GM23338 (cell line): ENCODE data around the gene CAPZA1.

ENCODE experiments used
- CREB1 ChIP-seq: fragments of 250-450 bp; sonication (Bioruptor Pico); IDR thresholded peaks from 2 replicates; pipeline ENCODE4 v1.5.0; 2020; ENCODE audit warnings: low read depth, mild to moderate bottlenecking, moderate library complexity
- EZH2 ChIP-seq: fragments of 200-600 bp; sonication (generic); IDR thresholded peaks from one replicate; pipeline ENCODE4 v1.8.0; 2017; ENCODE audit warnings: antibody characterized with exemption, mild to moderate bottlenecking, low read depth; ENCODE audit not compliant: unreplicated experiment
- EZH2phosphoT487 ChIP-seq: fragments of 200-600 bp; sonication (generic); IDR thresholded peaks from one replicate; pipeline ENCODE4 v1.8.1; 2018; ENCODE audit warnings: antibody characterized with exemption; ENCODE audit not compliant: unreplicated experiment
- JUNB ChIP-seq: IDR thresholded peaks from one replicate; pipeline ENCODE4 v1.6.1; 2016; ENCODE audit warnings: antibody characterized with exemption; ENCODE audit not compliant: unreplicated experiment
- NANOG ChIP-seq: IDR thresholded peaks from 2 replicates; pipeline ENCODE4 v1.6.1; 2016; ENCODE audit warnings: antibody characterized with exemption, borderline replicate concordance
- POLR2AphosphoS5 ChIP-seq: IDR thresholded peaks from 2 replicates; pipeline ENCODE4 v1.6.1; 2016; ENCODE audit warnings: antibody characterized with exemption, low read depth
- STAT1 ChIP-seq: IDR thresholded peaks from one replicate; pipeline ENCODE4 v1.6.1; 2016; ENCODE audit warnings: antibody characterized with exemption; ENCODE audit not compliant: unreplicated experiment
- ZNF114 ChIP-seq: fragments of 250-450 bp; sonication (Bioruptor Pico); IDR thresholded peaks from 2 replicates; pipeline ENCODE4 v1.5.0; 2020; ENCODE audit warnings: mild to moderate bottlenecking, moderate library complexity
- ZNF331 ChIP-seq: fragments of 250-450 bp; sonication (Bioruptor Pico); IDR thresholded peaks from 2 replicates; pipeline ENCODE4 v1.5.0; 2020; ENCODE audit warnings: low read depth, mild to moderate bottlenecking, moderate library complexity
- TF ChIP-seq, protein P1 (sequence below), 2 experiments: fragments of 200-600 bp in 1 of 2; sonication (generic) in 1 of 2; conservative IDR thresholded peaks; 2 replicates each; pipeline versions ENCODE4 v1.5.1 to v1.6.1; 2016 to 2017; ENCODE audit warnings: antibody characterized with exemption in 2 of 2, low read depth in 2 of 2, mild to moderate bottlenecking in 2 of 2, moderate library complexity in 1 of 2
- TF ChIP-seq, protein P2 (sequence below): IDR thresholded peaks from one replicate; pipeline ENCODE4 v1.6.1; 2018; ENCODE audit warnings: antibody characterized with exemption; ENCODE audit not compliant: unreplicated experiment
- TF ChIP-seq, protein P3 (sequence below): IDR thresholded peaks from 2 replicates; pipeline ENCODE4 v1.6.1; 2016; ENCODE audit warnings: antibody characterized with exemption

DNA sequence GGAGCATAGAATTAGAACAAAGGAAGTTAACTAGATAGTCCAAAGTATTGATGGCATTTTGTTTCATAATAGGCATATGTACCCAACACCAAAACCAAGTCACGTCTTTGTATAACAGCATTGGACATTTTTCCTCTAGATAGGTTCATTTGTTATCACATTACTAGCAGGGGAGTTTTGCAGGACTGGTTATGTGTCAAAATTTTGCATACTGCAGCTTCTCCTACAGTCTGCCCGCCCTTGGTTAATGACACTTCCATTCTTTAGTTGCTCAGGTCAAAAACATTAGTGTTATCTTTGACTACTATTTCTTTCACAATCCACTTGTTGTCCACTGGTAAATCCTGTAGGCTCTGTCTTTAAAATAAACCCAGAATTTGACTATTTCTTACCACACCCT lies 8.9 kb downstream of the CAPZA1 start:
- TF ChIP-seq, protein P1, sequence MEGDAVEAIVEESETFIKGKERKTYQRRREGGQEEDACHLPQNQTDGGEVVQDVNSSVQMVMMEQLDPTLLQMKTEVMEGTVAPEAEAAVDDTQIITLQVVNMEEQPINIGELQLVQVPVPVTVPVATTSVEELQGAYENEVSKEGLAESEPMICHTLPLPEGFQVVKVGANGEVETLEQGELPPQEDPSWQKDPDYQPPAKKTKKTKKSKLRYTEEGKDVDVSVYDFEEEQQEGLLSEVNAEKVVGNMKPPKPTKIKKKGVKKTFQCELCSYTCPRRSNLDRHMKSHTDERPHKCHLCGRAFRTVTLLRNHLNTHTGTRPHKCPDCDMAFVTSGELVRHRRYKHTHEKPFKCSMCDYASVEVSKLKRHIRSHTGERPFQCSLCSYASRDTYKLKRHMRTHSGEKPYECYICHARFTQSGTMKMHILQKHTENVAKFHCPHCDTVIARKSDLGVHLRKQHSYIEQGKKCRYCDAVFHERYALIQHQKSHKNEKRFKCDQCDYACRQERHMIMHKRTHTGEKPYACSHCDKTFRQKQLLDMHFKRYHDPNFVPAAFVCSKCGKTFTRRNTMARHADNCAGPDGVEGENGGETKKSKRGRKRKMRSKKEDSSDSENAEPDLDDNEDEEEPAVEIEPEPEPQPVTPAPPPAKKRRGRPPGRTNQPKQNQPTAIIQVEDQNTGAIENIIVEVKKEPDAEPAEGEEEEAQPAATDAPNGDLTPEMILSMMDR (conservative IDR thresholded peaks at IDR 0.05; ENCODE audit: low read depth in 2 of 2), result no peak
- TF ChIP-seq EZH2, result no peak
- no peak for TF ChIP-seq JUNB
- TF ChIP-seq POLR2AphosphoS5, result no peak
- TF ChIP-seq CREB1 (CRISPR knock-in tag), result no peak
- TF ChIP-seq, protein P2, sequence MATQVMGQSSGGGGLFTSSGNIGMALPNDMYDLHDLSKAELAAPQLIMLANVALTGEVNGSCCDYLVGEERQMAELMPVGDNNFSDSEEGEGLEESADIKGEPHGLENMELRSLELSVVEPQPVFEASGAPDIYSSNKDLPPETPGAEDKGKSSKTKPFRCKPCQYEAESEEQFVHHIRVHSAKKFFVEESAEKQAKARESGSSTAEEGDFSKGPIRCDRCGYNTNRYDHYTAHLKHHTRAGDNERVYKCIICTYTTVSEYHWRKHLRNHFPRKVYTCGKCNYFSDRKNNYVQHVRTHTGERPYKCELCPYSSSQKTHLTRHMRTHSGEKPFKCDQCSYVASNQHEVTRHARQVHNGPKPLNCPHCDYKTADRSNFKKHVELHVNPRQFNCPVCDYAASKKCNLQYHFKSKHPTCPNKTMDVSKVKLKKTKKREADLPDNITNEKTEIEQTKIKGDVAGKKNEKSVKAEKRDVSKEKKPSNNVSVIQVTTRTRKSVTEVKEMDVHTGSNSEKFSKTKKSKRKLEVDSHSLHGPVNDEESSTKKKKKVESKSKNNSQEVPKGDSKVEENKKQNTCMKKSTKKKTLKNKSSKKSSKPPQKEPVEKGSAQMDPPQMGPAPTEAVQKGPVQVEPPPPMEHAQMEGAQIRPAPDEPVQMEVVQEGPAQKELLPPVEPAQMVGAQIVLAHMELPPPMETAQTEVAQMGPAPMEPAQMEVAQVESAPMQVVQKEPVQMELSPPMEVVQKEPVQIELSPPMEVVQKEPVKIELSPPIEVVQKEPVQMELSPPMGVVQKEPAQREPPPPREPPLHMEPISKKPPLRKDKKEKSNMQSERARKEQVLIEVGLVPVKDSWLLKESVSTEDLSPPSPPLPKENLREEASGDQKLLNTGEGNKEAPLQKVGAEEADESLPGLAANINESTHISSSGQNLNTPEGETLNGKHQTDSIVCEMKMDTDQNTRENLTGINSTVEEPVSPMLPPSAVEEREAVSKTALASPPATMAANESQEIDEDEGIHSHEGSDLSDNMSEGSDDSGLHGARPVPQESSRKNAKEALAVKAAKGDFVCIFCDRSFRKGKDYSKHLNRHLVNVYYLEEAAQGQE, result no peak
- no peak for TF ChIP-seq EZH2phosphoT487
- TF ChIP-seq, protein P3, sequence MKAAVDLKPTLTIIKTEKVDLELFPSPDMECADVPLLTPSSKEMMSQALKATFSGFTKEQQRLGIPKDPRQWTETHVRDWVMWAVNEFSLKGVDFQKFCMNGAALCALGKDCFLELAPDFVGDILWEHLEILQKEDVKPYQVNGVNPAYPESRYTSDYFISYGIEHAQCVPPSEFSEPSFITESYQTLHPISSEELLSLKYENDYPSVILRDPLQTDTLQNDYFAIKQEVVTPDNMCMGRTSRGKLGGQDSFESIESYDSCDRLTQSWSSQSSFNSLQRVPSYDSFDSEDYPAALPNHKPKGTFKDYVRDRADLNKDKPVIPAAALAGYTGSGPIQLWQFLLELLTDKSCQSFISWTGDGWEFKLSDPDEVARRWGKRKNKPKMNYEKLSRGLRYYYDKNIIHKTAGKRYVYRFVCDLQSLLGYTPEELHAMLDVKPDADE, result no peak
- TF ChIP-seq NANOG, result no peak
- TF ChIP-seq ZNF114 (CRISPR knock-in tag), result no peak
- TF ChIP-seq ZNF331 (CRISPR knock-in tag), result no peak
- no peak for TF ChIP-seq STAT1
